Fibroblast of pulmonary artery (primary cell): ENCODE results near the gene POLD3.
"Not testable (repeated sequence)": the region's sequence is repeated elsewhere in the genome, so short reads cannot be mapped to it uniquely, and the experiment has no call there.

ENCODE experiments used
- DNase-seq: peaks from one replicate; pipeline ENCODE4 v3.0.0-alpha.2; 2010; ENCODE audit warnings: low read depth
- H3K4me3 ChIP-seq: replicated peaks from 2 replicates; pipeline ENCODE4 v1.5.1; 2011; ENCODE audit warnings: low read depth, mild to moderate bottlenecking, control low read depth, low read length, moderate library complexity
- CTCF ChIP-seq: IDR thresholded peaks from 2 replicates; pipeline ENCODE4 v1.5.1; 2011; ENCODE audit warnings: mild to moderate bottlenecking, control low read depth, low read length, inconsistent platforms; ENCODE audit errors: missing control alignments

Gene POLD3

GRCh38 chr11:74583024-74583624, 9.3 kb upstream of the POLD3 start:
- no peak for DNase-seq
- TF ChIP-seq CTCF = no peak
- no peak overlapping the region for H3K4me3 ChIP-seq

- not testable (repeated sequence) for H3K4me3 ChIP-seq, DNase-seq
These were observed 1.9 kb upstream of the POLD3 start for GRCh38 chr11:74590492-74590891.

GRCh38 chr11:74592063-74592440, 330 bp upstream of the POLD3 start:
- peak overlapping the region; percentile 97 for H3K4me3 ChIP-seq
- TF ChIP-seq CTCF = no peak
- DNase-seq = no peak

- no peak for TF ChIP-seq CTCF
- DNase-seq = no peak
- peak overlapping the region; percentile 97 for H3K4me3 ChIP-seq
These were observed 1.1 kb downstream of the POLD3 start for GRCh38 chr11:74593463-74593862.

- no peak for TF ChIP-seq CTCF
- no peak overlapping the region for H3K4me3 ChIP-seq
- DNase-seq = no peak
These were observed 10.5 kb downstream of the POLD3 start for GRCh38 chr11:74602637-74603556.

- DNase-seq = no peak
- H3K4me3 ChIP-seq = no peak overlapping the region
- TF ChIP-seq CTCF = no peak
These were observed 11.5 kb downstream of the POLD3 start for GRCh38 chr11:74603845-74604244.

- TF ChIP-seq CTCF = no peak
- H3K4me3 ChIP-seq = no peak overlapping the region
- no peak for DNase-seq
These were observed 11.9 kb downstream of the POLD3 start for GRCh38 chr11:74604311-74604710.
